Airway epithelial cell (primary cell): Measurements from ENCODE around the gene RGS1. TPM values are rescaled to one million over a fixed set of nuclear protein-coding genes. Genes with fewer than 3 reads are reported as not detected.

Experiments
- total RNA-seq: library from RNA; depleted of rRNA; stranded (reverse); fragments of >200 nt; gene quantifications from 2 replicates; pipeline ENCODE4 v1.2.3, GENCODE V29; 2015

The RGS1 gene
- total RNA-seq = not detected in 2 replicates

GRCh38 chr1:192575499-192576189, at the start of gene RGS1:
Gene RGS1, plus strand, starts transcription at chr1:192575773. Its CDS starts 20 bp downstream, at chr1:192575793.

Other genes starting within 250 kb of the RGS1 start
- not detected in 2 replicates for gene RGS13, start 60.4 kb downstream of the RGS1 start, total RNA-seq
- gene RGS2, start 233.3 kb downstream of the RGS1 start, total RNA-seq = 33.9 and 36.7 TPM in 2 replicates